ENCODE data around the gene PLA2G15. TPM values are rescaled to one million over a fixed set of nuclear protein-coding genes. Genes with fewer than 3 reads are reported as not detected.

PLA2G15 gene
- total RNA-seq, 1 experiment from 2014 or later: 16.9 TPM

- no peak overlapping the region for H3K4me3 Mint-ChIP-seq (ENCODE audit: low read depth, unreplicated experiment)
Observed at GRCh38 chr16:68279726-68280558, 34.8 kb downstream of the PLA2G15 start.

DNA sequence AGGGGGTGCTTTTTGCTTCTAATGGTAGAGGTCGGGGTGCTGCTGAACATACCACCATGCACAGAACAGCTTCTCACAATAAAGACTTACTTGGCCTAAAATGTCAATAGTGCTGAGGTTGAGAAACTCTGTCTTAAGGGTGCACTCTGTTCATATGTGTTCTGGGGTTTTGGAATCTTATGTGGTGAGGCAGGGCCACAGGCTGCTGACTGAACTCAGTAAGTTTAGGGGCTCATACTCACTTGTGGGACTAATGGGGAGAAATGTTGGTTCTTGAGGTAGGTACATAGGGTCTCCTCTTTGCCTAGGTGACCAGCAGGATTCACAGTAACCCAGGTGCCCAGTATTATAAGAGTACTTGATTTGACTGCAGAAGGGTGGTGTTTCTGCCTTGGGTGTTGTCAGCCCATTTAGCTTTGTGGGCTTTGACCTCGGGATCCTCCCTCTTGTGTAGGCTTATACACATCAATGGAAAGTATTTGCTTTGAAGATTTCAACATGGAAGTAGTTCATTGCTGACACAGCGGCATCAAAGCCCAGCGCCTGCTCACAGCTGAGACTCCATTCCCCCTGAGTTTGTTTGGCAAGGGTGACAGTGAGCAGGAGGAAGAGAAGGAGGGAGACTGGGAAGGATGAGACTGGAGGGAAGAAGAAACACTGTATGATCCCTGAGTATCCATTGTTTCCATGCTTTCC is 36.3 kb downstream of the PLA2G15 start:
- H3K27ac Mint-ChIP-seq (ENCODE audit: unreplicated experiment): no peak overlapping the region
- no peak overlapping the region for H3K4me3 Mint-ChIP-seq (ENCODE audit: low read depth, unreplicated experiment)
- H3K27me3 Mint-ChIP-seq (ENCODE audit: unreplicated experiment): no peaks in the 10 kb centered on the region
- no peak for DNase-seq
- intact Hi-C loops (cut with micrococcal nuclease; ENCODE audit: unreplicated experiment): no loop called here
- peaks cover 12% of the 10 kb centered on the region for H3K36me3 Mint-ChIP-seq (ENCODE audit: insufficient read depth, unreplicated experiment)
- H3K4me1 Mint-ChIP-seq (ENCODE audit: low read depth, unreplicated experiment): no peaks in the 10 kb centered on the region
- no peaks in the 10 kb centered on the region for H3K9me3 Mint-ChIP-seq (ENCODE audit: low read depth, unreplicated experiment)
- TF ChIP-seq, protein P1, sequence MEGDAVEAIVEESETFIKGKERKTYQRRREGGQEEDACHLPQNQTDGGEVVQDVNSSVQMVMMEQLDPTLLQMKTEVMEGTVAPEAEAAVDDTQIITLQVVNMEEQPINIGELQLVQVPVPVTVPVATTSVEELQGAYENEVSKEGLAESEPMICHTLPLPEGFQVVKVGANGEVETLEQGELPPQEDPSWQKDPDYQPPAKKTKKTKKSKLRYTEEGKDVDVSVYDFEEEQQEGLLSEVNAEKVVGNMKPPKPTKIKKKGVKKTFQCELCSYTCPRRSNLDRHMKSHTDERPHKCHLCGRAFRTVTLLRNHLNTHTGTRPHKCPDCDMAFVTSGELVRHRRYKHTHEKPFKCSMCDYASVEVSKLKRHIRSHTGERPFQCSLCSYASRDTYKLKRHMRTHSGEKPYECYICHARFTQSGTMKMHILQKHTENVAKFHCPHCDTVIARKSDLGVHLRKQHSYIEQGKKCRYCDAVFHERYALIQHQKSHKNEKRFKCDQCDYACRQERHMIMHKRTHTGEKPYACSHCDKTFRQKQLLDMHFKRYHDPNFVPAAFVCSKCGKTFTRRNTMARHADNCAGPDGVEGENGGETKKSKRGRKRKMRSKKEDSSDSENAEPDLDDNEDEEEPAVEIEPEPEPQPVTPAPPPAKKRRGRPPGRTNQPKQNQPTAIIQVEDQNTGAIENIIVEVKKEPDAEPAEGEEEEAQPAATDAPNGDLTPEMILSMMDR (IDR thresholded peaks at IDR 0.05; ENCODE audit: unreplicated experiment): no peak
- BruUV-seq (replicated peaks): no TSS peak
- CTCF ChIA-PET: interaction anchor here (1.4 kb wide), 1 partner anchor 29 kb away, joined by 5 read pairs; the partner anchor contains the start of genes PRMT7 and SLC7A6OS

More at GRCh38 chr16:68279726-68280558, 34.8 kb downstream of the PLA2G15 start:
- peaks cover 6% of the 10 kb centered on the region for H3K36me3 Mint-ChIP-seq (ENCODE audit: insufficient read depth, unreplicated experiment)
- intact Hi-C loops (cut with micrococcal nuclease; ENCODE audit: unreplicated experiment): no loop called here
- TF ChIP-seq, protein P1 (IDR thresholded peaks at IDR 0.05; ENCODE audit: unreplicated experiment): no peak
- CTCF ChIA-PET: interaction anchor here (0.7 to 1.5 kb wide), 5 partner anchors 12 to 31 kb away, joined by 3 to 6 read pairs (median 4); partner anchors contain the start of genes PRMT7, SLC7A6 and SLC7A6OS
- H3K27me3 Mint-ChIP-seq (ENCODE audit: unreplicated experiment): no peaks in the 10 kb centered on the region
- no peak for DNase-seq
- no TSS peak for BruUV-seq (replicated peaks)
- H3K9me3 Mint-ChIP-seq (ENCODE audit: low read depth, unreplicated experiment): no peaks in the 10 kb centered on the region
- H3K27ac Mint-ChIP-seq (ENCODE audit: unreplicated experiment): no peak overlapping the region
- H3K4me1 Mint-ChIP-seq (ENCODE audit: low read depth, unreplicated experiment): no peaks in the 10 kb centered on the region

DNA sequence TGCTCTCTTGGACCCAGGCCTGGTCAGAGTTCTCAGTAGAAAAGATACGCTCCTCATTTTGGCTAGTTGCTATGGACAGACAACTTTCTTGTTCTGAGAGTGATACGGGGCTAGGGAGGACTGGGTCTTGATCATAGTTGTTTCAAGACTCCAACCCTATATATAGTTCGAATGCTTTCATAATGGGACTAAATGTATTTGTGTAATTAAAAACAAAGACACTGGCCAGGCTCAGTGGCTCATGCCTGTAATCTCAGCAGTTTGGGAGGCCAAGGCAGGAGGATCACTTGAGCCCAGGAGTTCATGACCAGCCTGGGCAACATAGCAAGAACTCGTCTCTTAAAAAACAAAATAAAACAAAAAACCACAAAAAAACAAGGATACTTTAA is 36.9 kb downstream of the PLA2G15 start:
- CTCF ChIA-PET: no interaction called here
- H3K4me1 Mint-ChIP-seq (ENCODE audit: low read depth, unreplicated experiment): no peaks in the 10 kb centered on the region
- no peaks in the 10 kb centered on the region for H3K9me3 Mint-ChIP-seq (ENCODE audit: low read depth, unreplicated experiment)
- H3K27ac Mint-ChIP-seq (ENCODE audit: unreplicated experiment): no peak overlapping the region
- no peaks in the 10 kb centered on the region for H3K27me3 Mint-ChIP-seq (ENCODE audit: unreplicated experiment)
- no peak for DNase-seq
- BruUV-seq (replicated peaks): no TSS peak
- H3K36me3 Mint-ChIP-seq (ENCODE audit: insufficient read depth, unreplicated experiment): peaks cover 13% of the 10 kb centered on the region
- no peak overlapping the region for H3K4me3 Mint-ChIP-seq (ENCODE audit: low read depth, unreplicated experiment)
- TF ChIP-seq, protein P1 (IDR thresholded peaks at IDR 0.05; ENCODE audit: unreplicated experiment): no peak
- intact Hi-C loops (cut with micrococcal nuclease; ENCODE audit: unreplicated experiment): no loop called here

GRCh38 chr16:68283346-68283745 is 38.2 kb downstream of the PLA2G15 start:
- intact Hi-C loops (cut with micrococcal nuclease; ENCODE audit: unreplicated experiment): no loop called here
- Mint-ChIP-seq H3K4me1 (ENCODE audit: low read depth, unreplicated experiment) (no peaks in the 10 kb centered on the region), H3K27ac (ENCODE audit: unreplicated experiment) (no peak overlapping the region), H3K36me3 (ENCODE audit: insufficient read depth, unreplicated experiment) (peaks cover 19% of the 10 kb centered on the region), H3K4me3 (ENCODE audit: low read depth, unreplicated experiment) (no peak overlapping the region), H3K9me3 (ENCODE audit: low read depth, unreplicated experiment) (no peaks in the 10 kb centered on the region), H3K27me3 (ENCODE audit: unreplicated experiment) (no peaks in the 10 kb centered on the region)
- DNase-seq: no peak
- TF ChIP-seq, protein P1 (IDR thresholded peaks at IDR 0.05; ENCODE audit: unreplicated experiment): no peak
- no TSS peak for BruUV-seq (replicated peaks)
- CTCF ChIA-PET: interaction anchor here (0.6 kb wide), 1 partner anchor 243 kb away, joined by 3 read pairs; no protein-coding TSS in a partner anchor
